A673 (cell line): Measurements from ENCODE around the gene ZEB2. TPM values are rescaled to one million over a fixed set of nuclear protein-coding genes. Genes with fewer than 3 reads are reported as not detected.

ENCODE experiments used
- BruUV-seq: library from RNA; stranded (reverse); fragments of 400-500 nt; replicated peaks from 2 replicates; lab custom pipeline; 2021; lab: Mats Ljungman, UMichigan
- CTCF ChIA-PET: fragments of 300-600 bp; sonication (Branson Sonifier 250); formaldehyde crosslinking; loops from one replicate; lab custom pipeline; 2022; ENCODE audit warnings: antibody characterized with exemption; lab: Charles Lee
- POLR2A ChIA-PET: fragments of 300-600 bp; sonication (Branson Sonifier 250); formaldehyde crosslinking; loops from one replicate; lab custom pipeline; 2022; ENCODE audit warnings: antibody characterized with exemption; ENCODE audit not compliant: low non-redundant PET; lab: Charles Lee
- DNase-seq: peaks from one replicate; pipeline ENCODE4 v3.0.0-alpha.2; 2015; ENCODE audit warnings: low spot score
- H3K27ac ChIP-seq: fragments of 200-600 bp; sonication (generic); 2 replicates; pipeline ENCODE4 v1.5.1; 2016; ENCODE audit warnings: mixed run types, low read depth, mild to moderate bottlenecking, mixed read lengths, antibody characterized with exemption, low read length; ENCODE audit not compliant: poor library complexity, severe bottlenecking
- H3K27me3 ChIP-seq: fragments of 200-600 bp; sonication (generic); replicated peaks from 2 replicates; pipeline ENCODE4 v1.6.1; 2017; ENCODE audit warnings: mixed run types, low read depth, mild to moderate bottlenecking, mixed read lengths, antibody characterized with exemption, low read length; ENCODE audit not compliant: insufficient read depth, poor library complexity
- H3K36me3 ChIP-seq: fragments of 200-600 bp; sonication (generic); 2 replicates; pipeline ENCODE4 v1.6.1; 2016; ENCODE audit warnings: mixed run types, mild to moderate bottlenecking, mixed read lengths, antibody characterized with exemption, low read length; ENCODE audit not compliant: insufficient read depth, poor library complexity, severe bottlenecking
- H3K4me1 ChIP-seq: fragments of 200-600 bp; sonication (generic); 2 replicates; pipeline ENCODE4 v1.6.1; 2017; ENCODE audit warnings: mixed run types, mild to moderate bottlenecking, mixed read lengths, antibody characterized with exemption, low read length; ENCODE audit not compliant: insufficient read depth, poor library complexity, severe bottlenecking
- H3K4me3 ChIP-seq: fragments of 200-600 bp; sonication (generic); 2 replicates; pipeline ENCODE4 v1.5.1; 2016; ENCODE audit warnings: low read depth, mixed run types, mild to moderate bottlenecking, mixed read lengths, low read length; ENCODE audit not compliant: poor library complexity, severe bottlenecking
- H3K9me3 ChIP-seq: fragments of 200-600 bp; sonication (generic); 2 replicates; pipeline ENCODE4 v1.6.1; 2016; ENCODE audit warnings: mixed run types, low read depth, mild to moderate bottlenecking, mixed read lengths, antibody characterized with exemption, low read length; ENCODE audit not compliant: poor library complexity, severe bottlenecking
- EZH2 ChIP-seq: fragments of 200-600 bp; sonication (generic); IDR thresholded peaks from 2 replicates; pipeline ENCODE4 v1.6.1; 2017; ENCODE audit warnings: borderline replicate concordance, low read depth, mild to moderate bottlenecking, mixed read lengths, antibody characterized with exemption, low read length; ENCODE audit not compliant: poor library complexity, severe bottlenecking
- intact Hi-C: fragments of 100-400 bp; cut with micrococcal nuclease; formaldehyde crosslinking; loops from one replicate; pipeline ENCODE4 v1.10.0; 2022; ENCODE audit not compliant: unreplicated experiment
- total RNA-seq: library from RNA; stranded (reverse); gene quantifications from 2 replicates; pipeline ENCODE4 v1.2.3, GENCODE V29; 2021
- TF ChIP-seq, protein P1 (sequence below): fragments of 300-800, 200-600 bp; sonication (generic); conservative IDR thresholded peaks from 2 replicates; pipeline ENCODE4 v1.5.1; 2017; ENCODE audit warnings: low read depth, mild to moderate bottlenecking, antibody characterized with exemption, low read length, moderate library complexity, mixed read lengths

The ZEB2 gene
- total RNA-seq, 1 experiment from 2014 or later = 146 TPM

DNA sequence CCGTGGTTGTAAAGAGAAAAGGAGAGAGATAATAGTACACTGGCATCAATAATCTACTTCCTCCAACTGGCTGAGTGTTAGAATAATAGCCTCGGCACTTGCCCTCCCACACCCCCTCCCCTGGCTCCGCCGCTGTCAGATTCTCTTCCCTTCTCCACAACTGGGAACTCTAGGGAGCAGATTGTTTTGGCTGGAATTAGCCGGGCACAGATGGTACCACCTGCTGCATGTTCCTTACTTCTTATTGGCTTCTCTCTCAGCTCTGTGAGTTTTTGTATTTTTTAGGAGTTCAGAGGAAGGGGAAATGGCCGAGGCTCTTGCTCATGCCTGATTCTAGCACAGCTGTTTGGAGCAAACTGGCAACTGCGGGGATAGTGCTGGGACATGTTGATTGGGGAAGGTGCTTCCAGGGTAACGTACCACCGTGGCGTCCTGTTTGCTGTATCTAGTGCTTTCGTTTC, 140.0 kb downstream of the ZEB2 start:
- Histone ChIP-seq H3K36me3 (peaks cover 12% of the 10 kb centered on the region), H3K27me3 (no peaks in the 10 kb centered on the region), H3K9me3 (no peaks in the 10 kb centered on the region), H3K27ac (no peak overlapping the region), H3K4me3 (no peak overlapping the region), H3K4me1 (no peaks in the 10 kb centered on the region)
- intact Hi-C loops = no loop called here
- no TSS peak for BruUV-seq
- CTCF ChIA-PET = no interaction called here
- TF ChIP-seq, protein P1, sequence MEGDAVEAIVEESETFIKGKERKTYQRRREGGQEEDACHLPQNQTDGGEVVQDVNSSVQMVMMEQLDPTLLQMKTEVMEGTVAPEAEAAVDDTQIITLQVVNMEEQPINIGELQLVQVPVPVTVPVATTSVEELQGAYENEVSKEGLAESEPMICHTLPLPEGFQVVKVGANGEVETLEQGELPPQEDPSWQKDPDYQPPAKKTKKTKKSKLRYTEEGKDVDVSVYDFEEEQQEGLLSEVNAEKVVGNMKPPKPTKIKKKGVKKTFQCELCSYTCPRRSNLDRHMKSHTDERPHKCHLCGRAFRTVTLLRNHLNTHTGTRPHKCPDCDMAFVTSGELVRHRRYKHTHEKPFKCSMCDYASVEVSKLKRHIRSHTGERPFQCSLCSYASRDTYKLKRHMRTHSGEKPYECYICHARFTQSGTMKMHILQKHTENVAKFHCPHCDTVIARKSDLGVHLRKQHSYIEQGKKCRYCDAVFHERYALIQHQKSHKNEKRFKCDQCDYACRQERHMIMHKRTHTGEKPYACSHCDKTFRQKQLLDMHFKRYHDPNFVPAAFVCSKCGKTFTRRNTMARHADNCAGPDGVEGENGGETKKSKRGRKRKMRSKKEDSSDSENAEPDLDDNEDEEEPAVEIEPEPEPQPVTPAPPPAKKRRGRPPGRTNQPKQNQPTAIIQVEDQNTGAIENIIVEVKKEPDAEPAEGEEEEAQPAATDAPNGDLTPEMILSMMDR = no peak
- no peak for TF ChIP-seq EZH2
- DNase-seq = no peak
- POLR2A ChIA-PET = no interaction called here

DNA sequence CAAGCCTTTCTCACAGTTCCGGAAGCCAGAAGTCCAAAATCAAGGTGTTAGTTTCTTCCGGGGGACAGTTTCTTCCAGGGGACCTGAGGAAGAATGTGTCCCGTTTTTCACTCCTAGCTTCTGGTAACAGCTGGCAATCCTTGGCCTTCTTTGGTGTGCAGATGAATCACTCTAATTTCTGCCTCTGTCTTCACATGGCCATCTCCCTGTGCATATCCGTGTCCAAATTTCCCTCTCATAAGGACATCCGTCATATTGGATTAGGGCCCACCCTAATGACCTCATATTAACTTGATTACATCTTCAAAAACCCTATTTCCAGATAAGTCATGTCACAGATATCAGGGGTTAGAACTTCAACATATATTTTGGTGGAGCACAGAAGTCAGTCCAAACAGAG, 141.4 kb downstream of the ZEB2 start:
- Histone ChIP-seq H3K27me3 (no peaks in the 10 kb centered on the region), H3K9me3 (no peaks in the 10 kb centered on the region), H3K27ac (no peak overlapping the region), H3K4me1 (no peaks in the 10 kb centered on the region), H3K36me3 (peaks cover under 1% of the 10 kb centered on the region), H3K4me3 (no peak overlapping the region)
- intact Hi-C loops = no loop called here
- no peak for DNase-seq
- TF ChIP-seq, protein P1 = no peak
- no peak for TF ChIP-seq EZH2
- no TSS peak for BruUV-seq
- CTCF ChIA-PET = no interaction called here
- POLR2A ChIA-PET = no interaction called here

DNA sequence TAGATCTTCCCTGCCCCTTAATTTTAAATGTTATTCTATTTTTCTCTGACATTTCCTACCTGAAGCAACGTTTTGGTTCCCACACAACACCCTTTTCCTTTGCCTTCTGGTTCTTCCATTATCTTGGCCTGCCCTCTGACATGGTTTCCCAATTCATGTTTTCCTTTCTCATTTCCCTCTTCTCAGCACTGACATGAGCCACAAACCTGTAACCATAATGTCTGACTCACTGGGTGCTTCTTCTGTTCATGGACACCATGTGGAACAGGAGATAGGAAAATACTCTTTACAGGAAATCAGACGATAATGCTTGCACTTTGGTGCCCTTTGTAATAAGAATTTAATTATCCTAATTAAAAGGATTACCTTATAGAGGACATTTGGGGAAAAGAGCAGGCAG, 142.0 kb downstream of the ZEB2 start:
- Histone ChIP-seq H3K36me3 (no peaks in the 10 kb centered on the region), H3K27ac (no peak overlapping the region), H3K4me3 (no peak overlapping the region), H3K27me3 (no peaks in the 10 kb centered on the region), H3K4me1 (peaks cover 2% of the 10 kb centered on the region), H3K9me3 (no peaks in the 10 kb centered on the region)
- TF ChIP-seq EZH2 = no peak
- TF ChIP-seq, protein P1 = no peak
- BruUV-seq = no TSS peak
- intact Hi-C loops = no loop called here
- ChIA-PET POLR2A (no interaction called here), CTCF (no interaction called here)
- no peak for DNase-seq
